ENCODE results near the gene CHCHD6. TPM values are rescaled to one million over a fixed set of nuclear protein-coding genes. Genes with fewer than 3 reads are reported as not detected.
A peak's percentile ranks its signal among the peaks of the same experiment; 100 is the strongest.

Gene CHCHD6
- total and polyA plus RNA-seq, 2 experiments from 2014 or later: 15.8 to 21.4 TPM

GRCh38 chr3:126834596-126835471 lies 130.8 kb downstream of the CHCHD6 start:
- 79 to 85% methylated on average over 13 of the region's 13 CpGs for WGBS, 2 experiments (ENCODE audit: low coverage in 1 of 2, low lambda C conversion rate in 2 of 2, missing lambda C conversion rate in 2 of 2)
- no peaks in the 10 kb centered on the region for H3K36me3 ChIP-seq (ENCODE audit: low read depth)
- no peaks in the 10 kb centered on the region for H4K20me1 ChIP-seq (ENCODE audit: insufficient read depth)
- DNase-seq: no peak
- H3K4me2 ChIP-seq (ENCODE audit: unreplicated experiment): peak overlapping the region; percentile 23
- H3K27me3 ChIP-seq (replicated peaks; ENCODE audit: insufficient read depth): no peaks in the 10 kb centered on the region
- H3K9me3 ChIP-seq (ENCODE audit: low read depth): no peaks in the 10 kb centered on the region
- peaks cover 15% of the 10 kb centered on the region for H3K4me1 ChIP-seq (ENCODE audit: insufficient read depth)
- no peaks in the 10 kb centered on the region for H3K9me2 ChIP-seq (ENCODE audit: insufficient read depth)
- H3K79me2 ChIP-seq (ENCODE audit: insufficient read depth): no peaks in the 10 kb centered on the region
- H3F3A ChIP-seq (ENCODE audit: insufficient read depth): peaks cover 14% of the 10 kb centered on the region
- in situ Hi-C loops (cut with MboI): no loop called here
- TF ChIP-seq EZH2 (IDR thresholded peaks at IDR 0.05; ENCODE audit: insufficient read depth, poor library complexity, severe bottlenecking) (no peak), EZH2phosphoT487 (IDR thresholded peaks at IDR 0.05; ENCODE audit: insufficient read depth, low read depth) (no peak)
- no peak overlapping the region for H3K9ac ChIP-seq
- no peak overlapping the region for H2AFZ ChIP-seq
- peak overlapping the region; percentile 63; the same call in 1 of the 2 replicates for H3K27ac ChIP-seq
- no peak overlapping the region for H3K4me3 ChIP-seq

- Histone ChIP-seq H4K20me1 (ENCODE audit: insufficient read depth) (no peaks in the 10 kb centered on the region), H2AFZ (0 out of 2 replicates have a peak overlapping the region, but pooled peaks have one; percentile 3), H3K4me1 (ENCODE audit: insufficient read depth) (peaks cover 15% of the 10 kb centered on the region), H3K9me3 (ENCODE audit: low read depth) (no peaks in the 10 kb centered on the region), H3K9me2 (ENCODE audit: insufficient read depth) (no peaks in the 10 kb centered on the region), H3K27me3 (replicated peaks; ENCODE audit: insufficient read depth) (no peaks in the 10 kb centered on the region), H3K4me3 (no peak overlapping the region), H3K79me2 (ENCODE audit: insufficient read depth) (no peaks in the 10 kb centered on the region), H3K36me3 (ENCODE audit: low read depth) (no peaks in the 10 kb centered on the region), H3K27ac (peak overlapping the region; percentile 63), H3K9ac (no peak overlapping the region), H3F3A (ENCODE audit: insufficient read depth) (peaks cover 14% of the 10 kb centered on the region), H3K4me2 (ENCODE audit: unreplicated experiment) (peak overlapping the region; percentile 38)
- in situ Hi-C loops (cut with MboI): no loop called here
- DNase-seq: peak; percentile 85
- 72 to 73% methylated on average over 9 of the region's 9 CpGs for WGBS, 2 experiments (ENCODE audit: low coverage in 1 of 2, low lambda C conversion rate in 2 of 2, missing lambda C conversion rate in 2 of 2)
- no peak for TF ChIP-seq EZH2 (IDR thresholded peaks at IDR 0.05; ENCODE audit: insufficient read depth, poor library complexity, severe bottlenecking)
- TF ChIP-seq EZH2phosphoT487 (IDR thresholded peaks at IDR 0.05; ENCODE audit: insufficient read depth, low read depth): no peak
These were observed 131.6 kb downstream of the CHCHD6 start for GRCh38 chr3:126835472-126836219.

GRCh38 chr3:126836220-126836860 lies 132.3 kb downstream of the CHCHD6 start:
- no peaks in the 10 kb centered on the region for H3K9me2 ChIP-seq (ENCODE audit: insufficient read depth)
- peaks cover 14% of the 10 kb centered on the region for H3F3A ChIP-seq (ENCODE audit: insufficient read depth)
- H4K20me1 ChIP-seq (ENCODE audit: insufficient read depth): no peaks in the 10 kb centered on the region
- peaks cover 15% of the 10 kb centered on the region for H3K4me1 ChIP-seq (ENCODE audit: insufficient read depth)
- no peak overlapping the region for H3K27ac ChIP-seq
- H3K4me3 ChIP-seq: no peak overlapping the region
- no peak for TF ChIP-seq EZH2phosphoT487 (IDR thresholded peaks at IDR 0.05; ENCODE audit: insufficient read depth, low read depth)
- no peak for TF ChIP-seq EZH2 (IDR thresholded peaks at IDR 0.05; ENCODE audit: insufficient read depth, poor library complexity, severe bottlenecking)
- no peak overlapping the region for H3K9ac ChIP-seq
- H3K27me3 ChIP-seq (replicated peaks; ENCODE audit: insufficient read depth): no peaks in the 10 kb centered on the region
- no peak for DNase-seq
- in situ Hi-C loops (cut with MboI): no loop called here
- H2AFZ ChIP-seq: no peak overlapping the region
- WGBS, 2 experiments (ENCODE audit: low coverage in 1 of 2, low lambda C conversion rate in 2 of 2, missing lambda C conversion rate in 2 of 2): 96 to 97% methylated on average over 10 of the region's 10 CpGs
- H3K79me2 ChIP-seq (ENCODE audit: insufficient read depth): no peaks in the 10 kb centered on the region
- H3K4me2 ChIP-seq (ENCODE audit: unreplicated experiment): peak overlapping the region; percentile 38
- no peaks in the 10 kb centered on the region for H3K36me3 ChIP-seq (ENCODE audit: low read depth)
- H3K9me3 ChIP-seq (ENCODE audit: low read depth): no peaks in the 10 kb centered on the region

GRCh38 chr3:126837773-126838172 lies 133.7 kb downstream of the CHCHD6 start:
- H3K27me3 ChIP-seq (replicated peaks; ENCODE audit: insufficient read depth): no peaks in the 10 kb centered on the region
- no peak overlapping the region for H3K9ac ChIP-seq
- H3K36me3 ChIP-seq (ENCODE audit: low read depth): no peaks in the 10 kb centered on the region
- no peak overlapping the region for H2AFZ ChIP-seq
- no peak overlapping the region for H3K4me2 ChIP-seq (ENCODE audit: unreplicated experiment)
- no peak for DNase-seq
- H3K4me3 ChIP-seq: no peak overlapping the region
- no peaks in the 10 kb centered on the region for H3K9me2 ChIP-seq (ENCODE audit: insufficient read depth)
- H3K27ac ChIP-seq: no peak overlapping the region
- 82 to 89% methylated on average over 4 of the region's 4 CpGs for WGBS, 2 experiments (ENCODE audit: low coverage in 1 of 2, low lambda C conversion rate in 2 of 2, missing lambda C conversion rate in 2 of 2)
- H3F3A ChIP-seq (ENCODE audit: insufficient read depth): peaks cover 14% of the 10 kb centered on the region
- no peaks in the 10 kb centered on the region for H3K79me2 ChIP-seq (ENCODE audit: insufficient read depth)
- in situ Hi-C loops (cut with MboI): no loop called here
- H4K20me1 ChIP-seq (ENCODE audit: insufficient read depth): no peaks in the 10 kb centered on the region
- TF ChIP-seq EZH2 (IDR thresholded peaks at IDR 0.05; ENCODE audit: insufficient read depth, poor library complexity, severe bottlenecking) (no peak), EZH2phosphoT487 (IDR thresholded peaks at IDR 0.05; ENCODE audit: insufficient read depth, low read depth) (no peak)
- H3K4me1 ChIP-seq (ENCODE audit: insufficient read depth): peaks cover 15% of the 10 kb centered on the region
- H3K9me3 ChIP-seq (ENCODE audit: low read depth): no peaks in the 10 kb centered on the region
